HepG2 (cell line): ENCODE measurements around the gene RPS2. TPM values are rescaled to one million over a fixed set of nuclear protein-coding genes. Genes with fewer than 3 reads are reported as not detected.

Experiments
- ATAC-seq: fragments of 200-7000 bp; cut with Tn5 transposase; 3 replicates; pipeline ENCODE4 v1.9.1; 2020; ENCODE audit warnings: mild to moderate bottlenecking, moderate library complexity
- BruUV-seq: library from RNA; stranded (reverse); fragments of 400-500 nt; replicated peaks from 2 replicates; lab custom pipeline; 2021; lab: Mats Ljungman, UMichigan
- CTCF ChIA-PET: fragments of 300-600 bp; formaldehyde crosslinking; extraction: SDS; loops from one replicate; lab custom pipeline; 2021; ENCODE audit warnings: low total read pairs, inconsistent platforms, low intra/inter-chr PET ratio; lab: Yijun Ruan, JAX
- POLR2A ChIA-PET: fragments of 350-600 bp; sonication (Branson Sonifier 250); formaldehyde crosslinking; loops from one replicate; lab custom pipeline; 2020; ENCODE audit warnings: antibody characterized with exemption, inconsistent platforms; lab: Yijun Ruan, JAX
- DNase-seq: peaks from one replicate; pipeline ENCODE4 v3.0.0-alpha.2; 2015; ENCODE audit warnings: low spot score
- FAIRE-seq: peaks from 3 replicates; lab custom pipeline; 2011; peaks lifted over from hg19 to GRCh38; lab: Jason Lieb, UNC
- H2AFZ ChIP-seq: one replicate; pipeline ENCODE4 v1.6.1; 2011; ENCODE audit warnings: low read length, inconsistent platforms
- H3K27ac ChIP-seq: fragments of 300-600 bp; 3 replicates; pipeline ENCODE4 v1.8.0; 2011; ENCODE audit warnings: mixed run types, mild to moderate bottlenecking, mixed read lengths, low read length, inconsistent platforms; ENCODE audit not compliant: insufficient read depth; ENCODE audit errors: extremely low read length
- H3K27me3 ChIP-seq, 2 experiments: fragments of 200-600 bp in 1 of 2; 2 replicates in 1 of 2; 3 replicates in 1 of 2; pipeline versions ENCODE4 v1.6.0 to v1.8.0; 2011; ENCODE audit warnings: low read length in 2 of 2, mild to moderate bottlenecking in 2 of 2, moderate library complexity in 2 of 2, inconsistent platforms in 1 of 2; ENCODE audit not compliant: insufficient read depth in 2 of 2, control insufficient read depth in 1 of 2
- H3K36me3 ChIP-seq, 2 experiments: fragments of 200-600 bp in 1 of 2; replicated peaks in 1 of 2; 2 replicates in 1 of 2; 3 replicates in 1 of 2; pipeline versions ENCODE4 v1.5.1 to v1.8.0; 2011; ENCODE audit warnings: low read length in 2 of 2, inconsistent platforms in 1 of 2; ENCODE audit not compliant: insufficient read depth in 2 of 2, control insufficient read depth in 1 of 2
- H3K4me1 ChIP-seq: 2 replicates; pipeline ENCODE4 v1.5.1; 2012; ENCODE audit warnings: low read length, inconsistent platforms; ENCODE audit not compliant: insufficient read depth
- H3K4me2 ChIP-seq: 2 replicates; pipeline ENCODE4 v1.6.0; 2011; ENCODE audit warnings: low read depth, low read length, inconsistent platforms
- H3K4me3 ChIP-seq, 3 experiments: fragments of 200-600 bp in 1 of 3; sonication (generic), shearing (Covaris generic) in 1 of 3; replicated peaks in 1 of 3; 2 replicates each; pipeline ENCODE4 v1.5.1; 2011 to 2016; ENCODE audit warnings: low read length in 3 of 3, inconsistent platforms in 2 of 3, low read depth in 2 of 3, mild to moderate bottlenecking in 2 of 3, control low read depth in 1 of 3, mixed read lengths in 1 of 3; ENCODE audit not compliant: insufficient read depth in 1 of 3
- H3K79me2 ChIP-seq: one replicate; pipeline ENCODE4 v1.6.1; 2011; ENCODE audit warnings: low read length, inconsistent platforms; ENCODE audit not compliant: insufficient read depth
- H3K9ac ChIP-seq: 2 replicates; pipeline ENCODE4 v1.6.0; 2011; ENCODE audit warnings: mild to moderate bottlenecking, low read depth, low read length, inconsistent platforms; ENCODE audit not compliant: insufficient read depth
- H3K9me3 ChIP-seq: 2 replicates; pipeline ENCODE4 v1.5.1; 2012; ENCODE audit warnings: mild to moderate bottlenecking, low read length
- H4K20me1 ChIP-seq: 2 replicates; pipeline ENCODE4 v1.6.0; 2011; ENCODE audit warnings: inconsistent platforms, mild to moderate bottlenecking, low read length, moderate library complexity; ENCODE audit not compliant: insufficient read depth
- CTCF ChIP-seq: sonication (generic); formaldehyde crosslinking; IDR thresholded peaks from 2 replicates; pipeline ENCODE4 v1.5.0; 2020; ENCODE audit warnings: mild to moderate bottlenecking, missing genetic modification reagents, moderate library complexity
- HNRNPL ChIP-seq: fragments of 200-400 bp; formaldehyde crosslinking; IDR thresholded peaks from 2 replicates; pipeline ENCODE4 v1.6.1; 2017; ENCODE audit warnings: mild to moderate bottlenecking, low read depth, low read length
- NFAT5 ChIP-seq: sonication (generic); formaldehyde crosslinking; IDR thresholded peaks from 2 replicates; pipeline ENCODE4 v1.4.0; 2020; ENCODE audit warnings: missing genetic modification reagents
- STAG1 ChIP-seq: sonication (generic); formaldehyde crosslinking; IDR thresholded peaks from 2 replicates; pipeline ENCODE4 v1.4.0; 2020; ENCODE audit warnings: missing genetic modification reagents
- TCF12 ChIP-seq, 2 experiments: fragments of 450-650 bp in 1 of 2; sonication (generic) in 1 of 2; formaldehyde crosslinking in 1 of 2; IDR thresholded peaks; 2 replicates each; pipeline versions ENCODE4 v1.6.1 to v1.8.0; 2017 to 2022; ENCODE audit warnings: antibody characterized with exemption in 1 of 2, mild to moderate bottlenecking in 1 of 2, missing genetic modification reagents in 1 of 2, moderate library complexity in 1 of 2
- ZBTB33 ChIP-seq: sonication (generic); formaldehyde crosslinking; IDR thresholded peaks from 2 replicates; pipeline ENCODE4 v1.4.0; 2020; ENCODE audit warnings: missing genetic modification reagents
- WGBS: methylation state at CpG from one replicate; pipeline ENCODE4 v1.1.6; 2017; ENCODE audit warnings: low lambda C conversion rate; 5-methylcytosine and 5-hydroxymethylcytosine counted together
- in situ Hi-C: cut with HindIII; loops from 2 replicates; pipeline ENCODE4 v1.10.0; 2017; ENCODE audit warnings: low pct_unique_long_range_greater_than_20kb; ENCODE audit not compliant: extremely low pct_ligation_motif_present
- intact Hi-C: fragments of 100-400 bp; cut with micrococcal nuclease; formaldehyde crosslinking; loops from one replicate; pipeline ENCODE4 v1.10.0; 2022; ENCODE audit not compliant: unreplicated experiment
- polyA plus RNA-seq, 8 experiments: library from polyadenylated mRNA; depleted of rRNA in 3 of 8; stranded (reverse) in 7 of 8; unstranded in 1 of 8; fragments of >200 nt; fragmentation: Illumina TruSeq in 4 of 8; extraction: Trizol in 4 of 8; gene quantifications; 2 replicates each; pipeline versions ENCODE4 v1.2.1 to v1.2.3, GENCODE V29; 2011 to 2016; ENCODE audit warnings: low read depth in 4 of 8, missing spikeins in 1 of 8, mixed read lengths in 1 of 8; ENCODE audit not compliant: insufficient read depth in 1 of 8
- total RNA-seq, 5 experiments: library from RNA; depleted of rRNA; stranded (reverse); fragments of >200 nt; fragmentation: Illumina TruSeq; extraction: Trizol; gene quantifications; 2 replicates each; pipeline ENCODE4 v1.2.3, GENCODE V29; 2016; ENCODE audit warnings: low read depth in 1 of 5

Gene RPS2
- total and polyA plus RNA-seq, 2 of the 13 experiments (the other 11 are each of a cell fraction or from before 2014, with no cell fraction given), result 1,908 to 4,514 TPM

GRCh38 chr16:2005646-2006045, 41.0 kb upstream of the RPS2 start:
- DNase-seq (no peak), ATAC-seq (no peak), FAIRE-seq (no peak)
- peaks cover 50% of the 10 kb centered on the region for H3K4me1 ChIP-seq
- ChIA-PET CTCF (no interaction called here), POLR2A (interaction anchor here (0.7 to 2.8 kb wide), 3 partner anchors 21 to 135 kb away, joined by 3 to 27 read pairs (median 3); partner anchors contain the start of genes GFER and RPS2)
- peaks cover 17 to 28% of the 10 kb centered on the region in 2 experiments for H3K36me3 ChIP-seq
- WGBS, result 98% methylated on average over 14 of the region's 21 CpGs
- TF ChIP-seq STAG1 (CRISPR knock-in tag) (peak; percentile 19; the same call in 1 of the 2 replicates), NFAT5 (CRISPR knock-in tag) (no peak), HNRNPL (0 out of 2 replicates have a peak, but pooled peaks have one; percentile 27), CTCF (0 out of 2 replicates have a peak, but pooled peaks have one; percentile 10), ZBTB33 (CRISPR knock-in tag) (peak; percentile 17; the same call in 1 of the 2 replicates), TCF12 (IDR thresholded peaks at IDR 0.05) (no peak), TCF12 (CRISPR knock-in tag; IDR thresholded peaks at IDR 0.05) (no peak)
- H4K20me1 ChIP-seq, result peaks cover 18% of the 10 kb centered on the region; the same call in 1 of the 2 replicates
- H2AFZ ChIP-seq, result no peak overlapping the region
- intact Hi-C loops (no loop called here), in situ Hi-C loops (no loop called here)
- H3K79me2 ChIP-seq, result peaks cover 52% of the 10 kb centered on the region
- H3K27me3 ChIP-seq, result no peaks in the 10 kb centered on the region
- H3K4me2 ChIP-seq, result no peak overlapping the region
- no peak overlapping the region for H3K9ac ChIP-seq
- BruUV-seq, result no TSS peak
- H3K27ac ChIP-seq, result no peak overlapping the region
- no peaks in the 10 kb centered on the region for H3K9me3 ChIP-seq
- no peak overlapping the region for H3K4me3 ChIP-seq
